ENCODE data around the gene ZNF397. TPM values are rescaled to one million over a fixed set of nuclear protein-coding genes. Genes with fewer than 3 reads are reported as not detected.

Gene ZNF397
- total RNA-seq, 1 experiment from 2014 or later = 23.8 TPM

DNA sequence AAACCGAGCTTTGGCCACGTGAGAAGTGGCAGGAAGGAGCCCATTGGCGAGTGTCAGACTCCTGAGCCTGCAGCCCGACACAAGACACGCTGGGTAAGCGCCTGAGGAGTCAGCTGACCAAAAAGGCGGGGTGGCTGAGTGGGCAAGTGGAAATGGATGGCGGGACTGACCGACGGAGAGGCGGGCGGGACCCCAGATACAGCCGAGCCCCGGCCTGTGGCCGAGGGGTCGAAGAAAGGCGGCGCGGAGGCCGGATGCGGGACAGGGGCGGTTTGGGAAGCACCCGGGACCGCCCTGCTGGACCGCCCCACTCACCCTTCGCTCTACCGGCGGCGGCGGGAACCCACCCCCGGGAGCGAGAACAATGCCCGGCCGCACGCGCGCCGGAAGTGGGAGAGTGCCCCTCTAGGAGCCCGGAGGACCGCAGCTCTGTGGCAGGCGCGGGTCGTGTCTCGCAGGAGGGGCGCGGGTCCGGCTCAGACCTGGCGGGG is 26.4 kb downstream of the ZNF397 start:
- ChIA-PET RAD21 (ENCODE audit: low non-redundant PET in 1 of 2, low total read pairs in 2 of 2, uncharacterized antibody in 2 of 2, unreplicated experiment in 2 of 2) (no interaction called here), POLR2A (no interaction called here), CTCF (no interaction called here)
- Histone ChIP-seq H3K36me3 (ENCODE audit: control insufficient read depth in 1 of 2, insufficient read depth in 2 of 2, low read length in 2 of 2) (no peaks in the 10 kb centered on the region; a peak in 1 of 4 replicates), H3K4me1 (ENCODE audit: control insufficient read depth in 1 of 2, insufficient read depth in 2 of 2, low read length in 2 of 2) (no peaks in the 10 kb centered on the region), H3K27me3 (ENCODE audit: insufficient read depth, low read length) (no peaks in the 10 kb centered on the region), H2AFZ (ENCODE audit: low read depth, low read length, poor library complexity, severe bottlenecking) (no peak overlapping the region), H3K9ac (ENCODE audit: low read length) (no peak overlapping the region), H3K4me2 (ENCODE audit: low read length) (no peak overlapping the region), H3K9me3 (ENCODE audit: control insufficient read depth in 1 of 2, insufficient read depth in 1 of 2, low read depth in 1 of 2, low read length in 2 of 2) (peaks cover 0 to 6% of the 10 kb centered on the region in 2 experiments; a peak in 1 of 4 replicates), H3K4me3 (replicated peaks in 1 of 2; ENCODE audit: low read depth in 1 of 2, low read length in 2 of 2) (no peak overlapping the region), H4K20me1 (ENCODE audit: insufficient read depth) (no peaks in the 10 kb centered on the region), H3K79me2 (ENCODE audit: insufficient read depth, low read length) (no peaks in the 10 kb centered on the region), H3K9me2 (ENCODE audit: insufficient read depth) (no peaks in the 10 kb centered on the region), H3K27ac (ENCODE audit: low read depth, low read length) (no peak overlapping the region)
- DNase-seq (ENCODE audit: low read depth, low spot score) (no peak), ATAC-seq (no peak)
- no peak for TF ChIP-seq EZH2phosphoT487 (IDR thresholded peaks at IDR 0.05; ENCODE audit: borderline replicate concordance)
- intact Hi-C loops (cut with micrococcal nuclease) = no loop called here
- no TSS peak for BruUV-seq (replicated peaks)

DNA sequence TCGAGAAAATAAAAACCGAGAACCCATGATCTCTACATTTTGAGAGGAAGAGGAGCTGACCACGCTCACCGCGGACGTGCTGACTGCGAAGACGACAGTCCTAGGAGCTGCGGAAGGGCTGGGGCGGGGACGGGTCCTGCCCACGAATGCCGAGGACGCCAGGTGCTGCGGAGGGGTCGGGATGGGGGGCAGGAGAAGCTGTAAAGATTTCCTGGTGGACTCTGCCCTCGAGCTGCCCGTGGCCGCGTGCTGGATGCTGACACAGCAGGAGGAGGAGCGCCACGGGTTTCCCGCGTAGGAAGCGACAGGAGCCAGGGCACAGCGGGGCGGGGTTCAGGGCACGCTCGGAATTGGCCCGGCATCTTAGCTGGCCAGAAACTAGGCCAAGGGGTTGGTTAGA is 27.0 kb downstream of the ZNF397 start:
- Histone ChIP-seq H3K4me1 (ENCODE audit: control insufficient read depth in 1 of 2, insufficient read depth in 2 of 2, low read length in 2 of 2) (no peaks in the 10 kb centered on the region), H3K9me3 (ENCODE audit: control insufficient read depth in 1 of 2, insufficient read depth in 1 of 2, low read depth in 1 of 2, low read length in 2 of 2) (peaks cover 0 to 6% of the 10 kb centered on the region in 2 experiments; a peak in 1 of 4 replicates), H3K36me3 (ENCODE audit: control insufficient read depth in 1 of 2, insufficient read depth in 2 of 2, low read length in 2 of 2) (no peaks in the 10 kb centered on the region; a peak in 1 of 4 replicates), H3K4me3 (replicated peaks in 1 of 2; ENCODE audit: low read depth in 1 of 2, low read length in 2 of 2) (no peak overlapping the region), H3K79me2 (ENCODE audit: insufficient read depth, low read length) (no peaks in the 10 kb centered on the region), H3K27me3 (ENCODE audit: insufficient read depth, low read length) (no peaks in the 10 kb centered on the region), H3K4me2 (ENCODE audit: low read length) (no peak overlapping the region), H3K9me2 (ENCODE audit: insufficient read depth) (no peaks in the 10 kb centered on the region), H3K27ac (ENCODE audit: low read depth, low read length) (no peak overlapping the region), H2AFZ (ENCODE audit: low read depth, low read length, poor library complexity, severe bottlenecking) (no peak overlapping the region), H3K9ac (ENCODE audit: low read length) (no peak overlapping the region), H4K20me1 (ENCODE audit: insufficient read depth) (no peaks in the 10 kb centered on the region)
- RAD21 ChIA-PET (ENCODE audit: low non-redundant PET in 1 of 2, low total read pairs in 2 of 2, uncharacterized antibody in 2 of 2, unreplicated experiment in 2 of 2) = no interaction called here
- DNase-seq (ENCODE audit: low read depth, low spot score) = no peak
- CTCF ChIA-PET = no interaction called here
- TF ChIP-seq JUND (IDR thresholded peaks at IDR 0.05) (no peak), ZNF274 (IDR thresholded peaks at IDR 0.05; ENCODE audit: low read depth, low read length) (no peak)
- TF ChIP-seq, protein P1, sequence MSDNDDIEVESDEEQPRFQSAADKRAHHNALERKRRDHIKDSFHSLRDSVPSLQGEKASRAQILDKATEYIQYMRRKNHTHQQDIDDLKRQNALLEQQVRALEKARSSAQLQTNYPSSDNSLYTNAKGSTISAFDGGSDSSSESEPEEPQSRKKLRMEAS (IDR thresholded peaks at IDR 0.05) = no peak
- BruUV-seq (replicated peaks) = no TSS peak
- POLR2A ChIA-PET = no interaction called here
- intact Hi-C loops (cut with micrococcal nuclease) = no loop called here
- ATAC-seq = no peak
